Measurements from ENCODE around the gene MTF1.

The MTF1 gene

GRCh38 chr1:37888022-37888700 lies 28.8 kb upstream of the MTF1 start:
- H3K4me3 ChIP-seq (ENCODE audit: low read length): no peak overlapping the region
- no peak for TF ChIP-seq ZNF274 (IDR thresholded peaks at IDR 0.05; ENCODE audit: low read depth, low read length)

- TF ChIP-seq ZNF274 (IDR thresholded peaks at IDR 0.05; ENCODE audit: low read depth, low read length): no peak
- H3K4me3 ChIP-seq (ENCODE audit: low read length): no peak overlapping the region
Observed at GRCh38 chr1:37884145-37884544, 24.8 kb upstream of the MTF1 start.

GRCh38 chr1:37883671-37884070 lies 24.3 kb upstream of the MTF1 start:
- TF ChIP-seq ZNF274 (IDR thresholded peaks at IDR 0.05; ENCODE audit: low read depth, low read length): no peak
- H3K4me3 ChIP-seq (ENCODE audit: low read length): no peak overlapping the region

DNA sequence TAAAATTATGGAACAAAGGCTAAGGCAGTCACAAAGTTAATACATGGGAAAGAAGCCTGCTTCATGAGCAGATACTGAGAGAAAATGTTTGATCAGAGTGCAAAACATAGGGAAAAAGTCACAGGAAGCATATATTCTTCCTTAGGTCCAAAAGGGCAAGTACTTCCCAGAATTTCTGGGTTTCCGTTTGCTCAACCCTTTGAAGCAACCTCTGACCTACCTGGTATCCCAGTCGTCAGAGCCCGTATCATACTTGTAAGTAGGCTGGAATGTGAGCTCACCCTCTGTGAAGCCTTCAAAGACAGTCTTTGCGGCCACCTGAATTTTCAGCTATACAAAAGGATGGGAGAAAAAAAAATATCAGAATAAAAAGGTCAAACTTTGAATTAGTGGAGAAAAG lies 20.5 kb upstream of the MTF1 start:
- H3K4me3 ChIP-seq (ENCODE audit: low read length): no peak overlapping the region
- no peak for TF ChIP-seq ZNF274 (IDR thresholded peaks at IDR 0.05; ENCODE audit: low read depth, low read length)

DNA sequence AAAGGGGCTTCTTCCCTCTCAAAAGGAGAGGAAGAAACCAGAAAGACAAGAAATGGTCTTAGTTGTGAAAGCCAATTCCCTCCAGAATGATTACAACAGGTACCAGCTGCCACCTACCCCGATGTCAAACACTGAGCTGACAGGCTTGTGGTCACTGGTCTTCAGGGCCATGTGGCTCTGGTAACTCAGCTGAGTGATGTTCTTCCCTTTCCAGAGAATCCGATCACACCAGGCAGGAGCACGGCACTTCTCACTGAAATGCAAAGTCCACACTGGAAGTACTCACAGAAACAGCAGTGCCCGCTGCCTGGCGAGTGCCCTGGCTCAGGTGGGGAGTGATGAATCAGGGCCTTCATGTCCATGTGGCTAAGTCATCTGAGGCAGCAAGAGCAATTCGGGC lies 18.7 kb upstream of the MTF1 start:
- H3K4me3 ChIP-seq (ENCODE audit: low read length): no peak overlapping the region
- TF ChIP-seq ZNF274 (IDR thresholded peaks at IDR 0.05; ENCODE audit: low read depth, low read length): no peak

GRCh38 chr1:37875833-37876232 lies 16.4 kb upstream of the MTF1 start:
- H3K4me3 ChIP-seq (ENCODE audit: low read length): no peak overlapping the region
- TF ChIP-seq ZNF274 (IDR thresholded peaks at IDR 0.05; ENCODE audit: low read depth, low read length): no peak

- TF ChIP-seq ZNF274 (IDR thresholded peaks at IDR 0.05; ENCODE audit: low read depth, low read length): no peak
- H3K4me3 ChIP-seq (ENCODE audit: low read length): no peak overlapping the region
Observed at GRCh38 chr1:37872692-37873091, 13.3 kb upstream of the MTF1 start.

GRCh38 chr1:37868466-37868865 lies 9.1 kb upstream of the MTF1 start:
- H3K4me3 ChIP-seq (ENCODE audit: low read length): no peak overlapping the region
- no peak for TF ChIP-seq ZNF274 (IDR thresholded peaks at IDR 0.05; ENCODE audit: low read depth, low read length)

DNA sequence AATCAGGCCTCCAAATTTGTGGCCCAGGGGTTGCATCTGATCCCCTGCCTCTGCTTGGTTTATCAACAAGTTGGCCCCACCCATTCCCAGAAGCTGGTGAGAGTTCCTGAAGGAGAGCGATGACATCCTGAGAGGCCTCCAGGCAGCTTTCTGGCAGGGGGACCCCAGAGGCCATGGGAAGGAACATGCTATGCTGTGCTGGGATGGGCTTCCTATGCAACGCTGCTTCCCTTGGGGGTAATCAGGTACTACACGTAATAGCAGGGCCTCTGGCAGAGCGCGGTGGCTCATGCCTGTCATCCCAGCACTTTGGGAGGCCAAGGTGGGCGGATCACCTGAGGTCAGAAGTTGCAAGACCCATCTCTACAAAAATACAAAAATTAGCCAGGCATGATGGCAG lies 8.4 kb upstream of the MTF1 start:
- no peak for TF ChIP-seq ZNF274 (IDR thresholded peaks at IDR 0.05; ENCODE audit: low read depth, low read length)
- no peak overlapping the region for H3K4me3 ChIP-seq (ENCODE audit: low read length)

- no peak overlapping the region for H3K4me3 ChIP-seq (ENCODE audit: low read length)
- no peak for TF ChIP-seq ZNF274 (IDR thresholded peaks at IDR 0.05; ENCODE audit: low read depth, low read length)
Observed at GRCh38 chr1:37866491-37866890, 7.1 kb upstream of the MTF1 start.

- H3K4me3 ChIP-seq (ENCODE audit: low read length): no peak overlapping the region
- TF ChIP-seq ZNF274 (IDR thresholded peaks at IDR 0.05; ENCODE audit: low read depth, low read length): no peak
Observed at GRCh38 chr1:37865348-37866120, 6.1 kb upstream of the MTF1 start.

GRCh38 chr1:37862330-37862729 lies 2.9 kb upstream of the MTF1 start:
- no peak overlapping the region for H3K4me3 ChIP-seq (ENCODE audit: low read length)
- TF ChIP-seq ZNF274 (IDR thresholded peaks at IDR 0.05; ENCODE audit: low read depth, low read length): no peak

- no peak for TF ChIP-seq ZNF274 (IDR thresholded peaks at IDR 0.05; ENCODE audit: low read depth, low read length)
- no peak overlapping the region for H3K4me3 ChIP-seq (ENCODE audit: low read length)
Observed at GRCh38 chr1:37861151-37861550, 1.8 kb upstream of the MTF1 start.

DNA sequence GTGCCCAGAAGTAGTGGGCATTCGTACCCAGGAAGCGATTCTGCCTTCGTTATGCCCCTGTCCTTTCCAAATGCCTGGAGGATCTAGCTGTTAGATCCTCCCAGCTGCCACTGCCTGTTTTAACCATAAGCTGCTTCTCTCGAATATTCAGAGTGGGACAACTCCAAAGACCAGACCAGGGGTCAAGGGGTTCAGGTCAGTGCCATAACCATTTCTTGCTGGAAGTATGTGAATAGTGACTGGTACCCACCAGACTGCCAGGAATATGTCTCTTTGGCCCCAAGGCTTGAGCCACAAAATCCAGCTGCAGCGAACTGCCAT lies 914 bp upstream of the MTF1 start:
- peak overlapping the region; percentile 78; the same call in 1 of the 2 replicates for H3K4me3 ChIP-seq (ENCODE audit: low read length)
- TF ChIP-seq ZNF274 (IDR thresholded peaks at IDR 0.05; ENCODE audit: low read depth, low read length): no peak

DNA sequence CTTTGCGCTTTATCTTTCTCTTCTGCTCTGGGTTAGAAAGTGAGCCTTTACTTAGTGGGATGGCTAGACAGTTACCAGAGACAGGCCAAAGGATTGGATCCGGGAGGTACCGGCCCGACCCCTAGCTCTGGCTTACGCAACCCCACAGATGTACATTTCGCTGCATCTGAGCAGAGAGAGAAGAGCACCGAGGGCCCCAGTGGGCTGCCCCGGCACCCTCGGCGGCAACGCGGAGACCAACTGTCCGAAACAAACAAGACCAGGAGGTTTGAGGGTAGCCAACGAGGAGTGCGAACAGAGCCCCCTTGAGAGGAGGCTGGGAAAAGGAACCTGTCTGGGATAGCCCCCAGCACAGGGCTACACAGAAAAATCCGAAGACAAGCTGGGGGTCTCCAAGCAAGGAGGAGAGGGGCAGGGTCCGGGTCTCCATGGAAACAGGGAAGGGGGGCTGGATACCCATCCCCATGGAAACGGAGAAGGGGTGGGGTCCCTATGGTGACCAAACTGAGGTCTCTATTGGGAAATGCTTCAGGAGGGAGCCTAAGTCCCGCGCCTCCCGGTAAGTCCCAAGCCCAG lies 373 bp downstream of the MTF1 start:
- peak overlapping the region; percentile 84 for H3K4me3 ChIP-seq (ENCODE audit: low read length)
- TF ChIP-seq ZNF274 (IDR thresholded peaks at IDR 0.05; ENCODE audit: low read depth, low read length): no peak

Data from GM08714 (cell line).